CD4-positive, CD25-positive, alpha-beta regulatory T cell (primary cell): Measurements from ENCODE around the gene PNMA8C. TPM values are rescaled to one million over a fixed set of nuclear protein-coding genes. Genes with fewer than 3 reads are reported as not detected.
A peak's percentile ranks its signal among the peaks of the same experiment; 100 is the strongest.
"Not testable (repeated sequence)": the region's sequence is repeated elsewhere in the genome, so short reads cannot be mapped to it uniquely, and the experiment has no call there.

ENCODE experiments used
- ATAC-seq, 2 donors: fragments of 150-1000 bp; cut with Tn5 transposase; one replicate each; pipeline ENCODE4 v1.10.0; 2021; ENCODE audit warnings: low read depth in 2 of 2, moderate number of reproducible peaks in 2 of 2, moderate library complexity in 1 of 2
- DNase-seq, 3 donors: peaks; one replicate each; pipeline versions ENCODE4 v3.0.0 to v3.0.0-alpha.2; 2012 to 2022; ENCODE audit warnings: mixed read lengths in 1 of 3
- H3K27ac ChIP-seq: one replicate; pipeline ENCODE4 v1.7.0; 2013; ENCODE audit warnings: mild to moderate bottlenecking, low read length; ENCODE audit not compliant: insufficient read depth, poor library complexity, severe bottlenecking
- H3K27me3 ChIP-seq: one replicate; pipeline ENCODE4 v1.7.0; 2013; ENCODE audit warnings: low read length; ENCODE audit not compliant: control insufficient read depth, insufficient read depth
- H3K36me3 ChIP-seq: one replicate; pipeline ENCODE4 v1.7.0; 2013; ENCODE audit warnings: mild to moderate bottlenecking, low read length, moderate library complexity; ENCODE audit not compliant: control insufficient read depth, insufficient read depth
- H3K4me1 ChIP-seq: 2 replicates; pipeline ENCODE4 v1.7.0; 2013; ENCODE audit warnings: mild to moderate bottlenecking, low read length; ENCODE audit not compliant: insufficient read depth, control insufficient read depth, poor library complexity, severe bottlenecking
- H3K4me3 ChIP-seq: one replicate; pipeline ENCODE4 v1.7.0; 2013; ENCODE audit warnings: low read depth, mild to moderate bottlenecking, low read length, moderate library complexity
- H3K9me3 ChIP-seq, 2 experiments: 1 replicate in 1 of 2; 2 replicates in 1 of 2; pipeline ENCODE4 v1.7.0; 2013; ENCODE audit warnings: low read length in 2 of 2, mild to moderate bottlenecking in 1 of 2, moderate library complexity in 1 of 2; ENCODE audit not compliant: control insufficient read depth in 2 of 2
- H3K27ac Mint-ChIP-seq, 3 donors: one replicate each; pipeline ENCODE4 v1.8.0; 2020 to 2022; ENCODE audit warnings: mild to moderate bottlenecking in 3 of 3, mixed read lengths in 3 of 3, moderate library complexity in 2 of 3
- H3K27me3 Mint-ChIP-seq: one replicate; pipeline ENCODE4 v1.8.0; 2022; ENCODE audit warnings: mild to moderate bottlenecking, mixed read lengths
- H3K36me3 Mint-ChIP-seq: one replicate; pipeline ENCODE4 v1.8.0; 2020; ENCODE audit warnings: mixed read lengths
- H3K4me1 Mint-ChIP-seq, 4 donors: one replicate each; pipeline ENCODE4 v1.8.0; 2020 to 2022; ENCODE audit warnings: mixed read lengths in 4 of 4, mild to moderate bottlenecking in 1 of 4
- H3K4me3 Mint-ChIP-seq, 4 donors: one replicate each; pipeline ENCODE4 v1.8.0; 2020 to 2022; ENCODE audit warnings: mild to moderate bottlenecking in 4 of 4, mixed read lengths in 4 of 4, moderate library complexity in 3 of 4
- H3K9me3 Mint-ChIP-seq, 7 donors: one replicate each; pipeline ENCODE4 v1.8.0; 2020 to 2022; ENCODE audit warnings: mixed read lengths in 7 of 7, mild to moderate bottlenecking in 3 of 7, moderate library complexity in 2 of 7
- polyA plus RNA-seq, 4 donors: library from polyadenylated mRNA; unstranded; fragments of 300-500 nt; fragmentation: Illumina TruSeq; gene quantifications; one replicate each; pipeline ENCODE4 v1.2.3, GENCODE V29; 2021
- total RNA-seq: library from RNA; stranded (reverse); gene quantifications from one replicate; pipeline ENCODE4 v1.2.3, GENCODE V29; 2022

Gene PNMA8C
- total and polyA plus RNA-seq, 5 donors from 2014 or later, result not detected

DNA sequence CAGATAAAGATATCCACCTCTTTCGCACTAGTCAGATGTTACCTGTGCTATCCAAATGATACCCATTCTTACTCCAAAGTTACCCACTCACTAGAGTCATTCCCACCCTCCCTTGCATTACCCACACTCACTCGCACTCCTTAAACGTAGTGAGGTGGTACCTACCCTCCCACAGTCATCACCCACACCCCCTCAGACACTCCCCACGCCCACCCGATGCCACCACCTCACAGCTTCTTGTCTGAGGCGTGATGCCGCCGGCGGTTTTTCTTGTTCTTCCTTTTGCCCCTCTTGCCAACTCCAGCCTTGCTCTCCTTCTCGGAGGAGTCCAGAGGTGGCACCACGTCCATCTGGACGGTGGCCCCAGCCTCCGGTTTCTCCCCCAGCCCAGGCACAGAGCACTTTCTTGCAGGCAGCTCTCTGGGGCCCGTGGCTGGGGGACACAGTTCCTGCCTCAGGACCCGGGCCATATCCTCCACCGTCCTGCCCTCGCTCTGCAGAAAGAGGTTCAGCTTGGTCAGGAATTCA, 1.2 kb downstream of the PNMA8C start:
- DNase-seq, result no peak
- peaks cover 11% of the 10 kb centered on the region for H3K4me1 ChIP-seq
- Mint-ChIP-seq H3K36me3 (no peaks in the 10 kb centered on the region), H3K27ac (no peak overlapping the region), H3K9me3 (no peaks in the 10 kb centered on the region), H3K4me3 (no peak overlapping the region), H3K27me3 (peaks cover 83% of the 10 kb centered on the region), H3K4me1 (peaks cover 0 to 27% (median 13%) of the 10 kb centered on the region in 4 donors)
- H3K4me3 ChIP-seq, result no peak overlapping the region
- ATAC-seq, result no peak
- H3K9me3 ChIP-seq, result no peaks in the 10 kb centered on the region
- no peak overlapping the region for H3K27ac ChIP-seq
- H3K36me3 ChIP-seq, result no peaks in the 10 kb centered on the region
- H3K27me3 ChIP-seq, result peaks cover 9% of the 10 kb centered on the region

DNA sequence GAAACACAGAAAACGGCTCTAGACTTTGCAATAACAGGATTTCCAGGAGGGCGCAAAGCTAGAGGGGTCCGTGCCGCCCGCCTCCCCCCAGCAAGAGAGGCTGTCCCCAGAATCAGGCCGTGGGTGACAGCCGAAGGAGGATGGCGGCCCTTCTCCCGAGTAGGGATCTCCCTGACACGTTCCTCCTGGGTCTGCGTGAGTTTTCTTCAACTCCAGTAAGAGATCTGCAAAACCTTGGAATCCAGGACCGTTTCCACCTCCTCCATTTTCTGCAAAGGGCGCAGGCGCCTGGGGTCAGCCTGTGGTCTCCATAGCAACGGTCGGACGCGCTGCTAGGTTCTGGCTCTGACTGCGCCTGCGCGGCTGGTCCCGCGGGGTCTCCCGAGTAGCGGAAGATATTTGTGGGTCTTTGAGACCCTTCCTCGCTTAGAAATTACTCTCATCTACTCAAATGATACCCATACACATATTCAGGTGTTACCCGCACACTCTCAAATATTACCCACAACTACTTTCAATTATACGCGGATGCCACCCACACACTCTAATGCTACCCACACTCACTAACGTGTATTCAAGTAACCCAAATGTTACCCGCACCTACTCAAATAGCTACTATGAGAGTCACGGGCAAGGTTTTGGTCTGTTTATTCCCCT, 2.1 kb downstream of the PNMA8C start:
- Histone ChIP-seq H3K4me3 (no peak overlapping the region), H3K27ac (no peak overlapping the region), H3K36me3 (no peaks in the 10 kb centered on the region), H3K9me3 (no peaks in the 10 kb centered on the region), H3K4me1 (peaks cover 11% of the 10 kb centered on the region), H3K27me3 (peaks cover 9% of the 10 kb centered on the region)
- ATAC-seq (no peak), DNase-seq (peak in 1 of 3 donors; percentile 2)
- H3K4me3 Mint-ChIP-seq, result peak overlapping the region in 3 of 4 donors; percentile 23 to 43 (median 32)
- H3K36me3 Mint-ChIP-seq, result no peaks in the 10 kb centered on the region
- H3K4me1 Mint-ChIP-seq, result peaks cover 0 to 27% (median 13%) of the 10 kb centered on the region in 4 donors
- H3K27ac Mint-ChIP-seq, result no peak overlapping the region
- H3K27me3 Mint-ChIP-seq, result peaks cover 76% of the 10 kb centered on the region
- no peaks in the 10 kb centered on the region for H3K9me3 Mint-ChIP-seq

DNA sequence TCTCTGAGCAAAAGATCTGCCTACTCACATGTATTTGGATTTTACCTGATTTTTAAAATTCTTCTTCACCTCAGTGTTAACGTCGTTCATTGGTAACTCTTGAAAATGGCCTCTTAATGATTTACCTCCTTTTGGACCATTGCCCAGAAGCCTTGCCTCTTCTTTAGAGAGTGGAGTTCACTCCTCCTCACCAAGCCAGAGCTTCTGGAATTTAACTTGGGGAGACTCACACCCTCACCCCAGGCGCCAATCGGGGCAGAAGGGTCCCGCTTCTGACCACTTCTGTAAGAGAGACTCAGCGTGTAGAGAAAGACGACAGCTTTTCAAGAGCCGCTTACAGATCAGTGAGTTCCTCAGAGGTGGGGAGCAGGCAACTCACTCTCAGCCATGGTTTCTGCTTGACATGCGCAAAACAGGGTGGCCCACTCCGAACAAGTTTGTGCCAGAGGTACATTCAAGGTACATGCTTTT, 2.7 kb downstream of the PNMA8C start:
- Histone ChIP-seq H3K36me3 (no peaks in the 10 kb centered on the region), H3K27me3 (peaks cover 9% of the 10 kb centered on the region), H3K4me3 (no peak overlapping the region), H3K9me3 (no peaks in the 10 kb centered on the region), H3K4me1 (peaks cover 11% of the 10 kb centered on the region), H3K27ac (no peak overlapping the region)
- H3K4me3 Mint-ChIP-seq, result peak overlapping the region in 3 of 4 donors; percentile 16 to 32 (median 23)
- ATAC-seq, result no peak
- DNase-seq, result no peak
- no peak overlapping the region for H3K27ac Mint-ChIP-seq
- no peaks in the 10 kb centered on the region for H3K36me3 Mint-ChIP-seq
- peaks cover 70% of the 10 kb centered on the region for H3K27me3 Mint-ChIP-seq
- H3K9me3 Mint-ChIP-seq, result no peaks in the 10 kb centered on the region
- peaks cover 0 to 27% (median 13%) of the 10 kb centered on the region in 4 donors for H3K4me1 Mint-ChIP-seq

DNA sequence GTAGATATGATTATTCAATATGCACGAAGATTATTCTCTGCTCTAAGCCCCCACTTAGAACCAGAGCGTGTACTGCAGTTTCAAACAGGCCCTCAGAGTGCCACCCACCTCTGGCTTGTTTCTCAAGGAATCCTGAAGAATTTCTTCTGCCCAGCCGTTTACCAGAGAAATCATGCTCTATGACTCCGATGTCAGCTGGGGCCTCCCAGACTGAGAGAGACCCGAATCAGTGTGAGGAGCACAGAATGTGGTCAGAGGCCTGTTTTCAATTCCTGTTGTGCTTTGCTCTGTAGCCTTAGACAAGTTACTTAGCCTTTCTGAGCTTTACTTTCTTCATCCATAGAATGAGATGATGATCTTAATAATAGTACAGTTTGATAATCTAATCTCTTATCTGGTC, 5.5 kb downstream of the PNMA8C start:
- Mint-ChIP-seq H3K36me3 (no peaks in the 10 kb centered on the region), H3K4me1 (peaks cover 0 to 13% (median 7%) of the 10 kb centered on the region in 4 donors), H3K4me3 (no peak overlapping the region), H3K27ac (no peak overlapping the region), H3K27me3 (peaks cover 56% of the 10 kb centered on the region), H3K9me3 (no peaks in the 10 kb centered on the region)
- H3K9me3 ChIP-seq, result no peaks in the 10 kb centered on the region
- no peaks in the 10 kb centered on the region for H3K4me1 ChIP-seq
- ATAC-seq, result no peak
- no peak for DNase-seq
- H3K27me3 ChIP-seq, result peaks cover 9% of the 10 kb centered on the region
- no peak overlapping the region for H3K27ac ChIP-seq
- H3K36me3 ChIP-seq, result no peaks in the 10 kb centered on the region
- H3K4me3 ChIP-seq, result no peak overlapping the region

DNA sequence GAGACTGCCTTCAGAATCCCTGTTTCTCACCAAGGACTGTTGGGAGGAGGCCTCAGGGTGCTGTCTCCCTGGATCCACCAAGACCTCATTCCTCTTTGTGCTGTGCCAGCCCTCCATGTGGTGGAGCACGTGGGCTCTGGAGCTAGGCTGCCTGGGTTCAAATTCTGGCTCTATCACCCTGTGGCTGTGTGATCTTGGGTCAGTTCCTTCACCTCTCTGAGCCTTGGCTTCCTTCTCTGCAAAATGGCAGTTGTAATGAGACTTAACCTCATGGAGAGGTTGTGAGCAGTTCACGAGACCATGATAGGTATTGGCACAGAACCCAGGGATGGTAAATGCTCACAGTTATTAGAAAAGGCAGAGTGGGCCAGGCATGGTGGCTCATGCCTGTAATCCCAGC, 6.4 kb downstream of the PNMA8C start:
- no peaks in the 10 kb centered on the region for H3K9me3 ChIP-seq
- no peak overlapping the region for H3K27ac ChIP-seq
- H3K4me1 ChIP-seq, result no peaks in the 10 kb centered on the region
- H3K27ac Mint-ChIP-seq, result no peak overlapping the region
- DNase-seq (no peak), ATAC-seq (no peak)
- H3K4me1 Mint-ChIP-seq, result peaks cover 0 to 11% (median 6%) of the 10 kb centered on the region in 4 donors
- peaks cover 7% of the 10 kb centered on the region for H3K27me3 ChIP-seq
- H3K27me3 Mint-ChIP-seq, result peaks cover 50% of the 10 kb centered on the region
- no peaks in the 10 kb centered on the region for H3K36me3 Mint-ChIP-seq
- no peaks in the 10 kb centered on the region for H3K36me3 ChIP-seq
- H3K4me3 ChIP-seq, result no peak overlapping the region
- H3K9me3 Mint-ChIP-seq, result no peaks in the 10 kb centered on the region
- H3K4me3 Mint-ChIP-seq, result no peak overlapping the region

DNA sequence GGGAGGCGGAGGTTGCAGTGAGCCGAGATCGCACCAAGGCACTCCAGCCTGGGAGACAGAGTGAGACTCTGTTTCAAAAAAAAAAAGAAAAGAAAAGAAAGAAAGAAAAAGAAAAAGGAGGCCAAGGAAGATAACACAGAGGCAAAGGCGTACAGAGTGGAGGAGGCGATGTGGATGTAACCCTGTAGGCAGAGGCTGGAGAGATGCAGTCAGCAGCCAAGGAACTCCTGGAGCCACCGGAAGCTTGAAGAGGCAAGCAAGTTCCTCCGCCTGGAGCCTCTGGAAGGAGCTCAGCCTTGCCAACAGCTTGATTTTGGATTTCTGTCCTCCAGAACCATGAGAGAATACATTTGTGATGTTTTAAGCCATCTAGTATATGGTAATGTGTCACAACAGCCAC, 8.7 kb downstream of the PNMA8C start:
- H3K4me1 Mint-ChIP-seq, result peaks cover 0 to 13% (median 0%) of the 10 kb centered on the region in 4 donors
- H3K27ac ChIP-seq, result no peak overlapping the region
- no peak for ATAC-seq
- H3K27me3 ChIP-seq, result no peaks in the 10 kb centered on the region
- no peak overlapping the region for H3K4me3 ChIP-seq
- H3K4me3 Mint-ChIP-seq, result peak overlapping the region in 1 of 4 donors; percentile 43
- H3K36me3 Mint-ChIP-seq, result no peaks in the 10 kb centered on the region
- no peaks in the 10 kb centered on the region for H3K9me3 Mint-ChIP-seq
- H3K27me3 Mint-ChIP-seq, result peaks cover 55% of the 10 kb centered on the region
- no peaks in the 10 kb centered on the region for H3K36me3 ChIP-seq
- no peaks in the 10 kb centered on the region for H3K9me3 ChIP-seq
- peaks cover 6% of the 10 kb centered on the region for H3K4me1 ChIP-seq
- no peak for DNase-seq
- no peak overlapping the region for H3K27ac Mint-ChIP-seq

DNA sequence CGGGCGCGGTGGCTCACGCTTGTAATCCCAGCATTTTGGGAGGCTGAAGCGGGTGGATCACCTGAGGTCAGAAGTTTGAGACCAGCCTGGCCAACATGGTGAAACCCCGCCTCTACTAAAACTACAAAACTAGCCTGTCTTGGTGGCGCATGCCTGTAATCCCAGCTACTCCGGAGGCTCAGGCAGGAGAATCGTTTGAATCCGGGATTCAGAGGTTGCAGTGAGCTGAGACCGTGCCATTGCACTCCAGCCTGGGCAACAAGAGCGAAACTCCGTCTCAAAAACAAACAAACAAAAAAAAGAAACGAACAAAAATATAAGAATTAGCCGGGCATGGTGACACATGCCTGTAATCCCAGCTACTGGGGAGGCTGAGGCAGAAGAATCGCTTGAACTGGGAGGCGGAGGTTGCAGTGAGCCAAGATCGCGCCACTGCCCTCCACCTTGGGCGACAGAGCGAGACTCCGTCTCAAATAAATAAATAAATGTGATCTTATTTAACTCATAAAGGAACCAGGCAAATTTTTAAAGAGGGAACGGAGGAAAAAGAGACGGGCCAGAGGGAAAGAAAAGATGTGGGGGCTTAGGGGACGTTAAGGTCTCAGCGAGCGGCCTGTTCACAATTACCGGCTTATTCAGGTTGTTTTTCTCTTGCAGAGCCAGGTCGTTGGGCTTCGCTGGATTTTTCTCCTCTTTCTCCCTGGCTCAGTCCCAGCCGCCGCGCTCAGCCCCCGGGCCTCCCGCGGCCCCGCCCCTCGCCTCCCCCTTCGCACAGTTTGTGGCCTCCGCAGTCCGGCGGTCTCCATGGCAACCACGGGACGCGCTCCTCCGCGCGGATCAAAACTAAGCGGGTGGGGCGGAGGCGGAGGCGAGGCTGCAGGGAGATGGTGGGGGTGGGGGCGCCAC, 12.7 kb downstream of the PNMA8C start:
- not testable (repeated sequence) for H3K36me3 ChIP-seq, H3K36me3 Mint-ChIP-seq, H3K4me3 Mint-ChIP-seq, H3K4me3 ChIP-seq, H3K4me1 ChIP-seq, H3K9me3 Mint-ChIP-seq, H3K27ac ChIP-seq, DNase-seq, H3K27me3 ChIP-seq, ATAC-seq, H3K9me3 ChIP-seq, H3K27ac Mint-ChIP-seq
- Mint-ChIP-seq H3K4me1 (peaks cover 0 to 11% (median 2%) of the 10 kb centered on the region in 4 donors), H3K27me3 (peaks cover 63% of the 10 kb centered on the region)
